Erythroblast (primary cell): ENCODE measurements around the gene GABRB2.

Experiments
- GATA1 ChIP-seq: IDR thresholded peaks from 2 replicates; pipeline ENCODE4 v1.6.1; 2011; ENCODE audit warnings: low read depth, mild to moderate bottlenecking, control low read depth, low read length, moderate library complexity
- POLR2A ChIP-seq: IDR thresholded peaks from 2 replicates; pipeline ENCODE4 v1.6.1; 2011; ENCODE audit warnings: mild to moderate bottlenecking, low read length

DNA sequence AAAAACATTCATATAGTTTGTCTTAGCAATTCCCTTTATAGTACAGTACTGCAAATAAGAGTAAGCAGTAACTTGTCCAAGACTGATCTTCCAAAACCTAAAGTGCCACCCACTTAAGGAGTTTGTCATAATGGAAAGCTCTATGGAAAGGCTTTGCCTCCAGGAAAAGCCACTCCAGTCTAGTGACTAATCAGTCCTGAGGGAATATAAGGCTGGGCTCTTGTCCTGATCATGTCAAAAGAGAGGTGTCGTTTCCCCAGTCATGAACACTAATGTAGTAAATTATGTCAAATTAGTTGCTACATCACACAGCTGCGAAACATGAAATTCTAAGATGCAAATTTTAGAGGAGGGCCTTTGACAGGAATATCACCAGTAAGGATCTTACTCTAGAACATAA, 271.6 kb downstream of the GABRB2 start:
- no peak for TF ChIP-seq POLR2A
- TF ChIP-seq GATA1 = no peak
